ENCODE measurements around the gene VSTM2L. TPM values are rescaled to one million over a fixed set of nuclear protein-coding genes. Genes with fewer than 3 reads are reported as not detected.

Gene VSTM2L
- total and polyA plus RNA-seq, 12 donors, result 1.8 to 17.2 (median 8.9) TPM

- WGBS, 2 donors, result 62 to 67% methylated on average over 7 of the region's 7 CpGs
- ATAC-seq (no peak), DNase-seq (no peak)
- Histone ChIP-seq H3K4me3 (no peak overlapping the region), H3K36me3 (peaks cover 0 to 29% (median 5%) of the 10 kb centered on the region in 9 donors), H3K9me3 (no peaks in the 10 kb centered on the region), H3K27ac (no peak overlapping the region), H3K4me1 (peaks cover 3 to 33% (median 15%) of the 10 kb centered on the region in 9 donors), H3K27me3 (no peaks in the 10 kb centered on the region)
- intact Hi-C loops (cut with DNase I), result no loop called here
- no peak for TF ChIP-seq CTCF (IDR thresholded peaks at IDR 0.05)
Observed at GRCh38 chr20:37876863-37877262, 26.1 kb upstream of the VSTM2L start.

GRCh38 chr20:37877832-37878772, 24.8 kb upstream of the VSTM2L start:
- no peaks in the 10 kb centered on the region for H3K9me3 ChIP-seq
- intact Hi-C loops (cut with DNase I), result no loop called here
- no peak overlapping the region for H3K27ac ChIP-seq
- ATAC-seq, result no peak
- TF ChIP-seq CTCF (IDR thresholded peaks at IDR 0.05), result no peak
- WGBS, 2 donors, result 64 to 67% methylated on average over 20 of the region's 20 CpGs
- H3K4me1 ChIP-seq, result peaks cover 3 to 34% (median 17%) of the 10 kb centered on the region in 9 donors
- no peak overlapping the region for H3K4me3 ChIP-seq
- peaks cover 0 to 17% (median 5%) of the 10 kb centered on the region in 9 donors for H3K36me3 ChIP-seq
- no peak for DNase-seq
- peaks cover 0 to 3% (median 0%) of the 10 kb centered on the region in 7 donors for H3K27me3 ChIP-seq

- Histone ChIP-seq H3K4me3 (no peak overlapping the region), H3K4me1 (peaks cover 3 to 34% (median 17%) of the 10 kb centered on the region in 9 donors), H3K27ac (no peak overlapping the region), H3K27me3 (peaks cover 0 to 9% (median 0%) of the 10 kb centered on the region in 7 donors), H3K9me3 (no peaks in the 10 kb centered on the region), H3K36me3 (peaks cover 0 to 8% (median 0%) of the 10 kb centered on the region in 9 donors)
- 71 to 72% methylated on average over 12 of the region's 12 CpGs for WGBS, 2 donors
- intact Hi-C loops (cut with DNase I), result no loop called here
- no peak for TF ChIP-seq CTCF (IDR thresholded peaks at IDR 0.05)
- no peak for ATAC-seq
- no peak for DNase-seq
Observed at GRCh38 chr20:37878835-37879599, 23.9 kb upstream of the VSTM2L start.

GRCh38 chr20:37879843-37880242, 23.1 kb upstream of the VSTM2L start:
- Histone ChIP-seq H3K27me3 (peaks cover 0 to 18% (median 3%) of the 10 kb centered on the region in 7 donors), H3K9me3 (no peaks in the 10 kb centered on the region), H3K36me3 (no peaks in the 10 kb centered on the region), H3K27ac (peak overlapping the region in 1 of 10 donors; percentile 10), H3K4me3 (no peak overlapping the region), H3K4me1 (peaks cover 3 to 34% (median 17%) of the 10 kb centered on the region in 9 donors)
- WGBS, 2 donors, result 100% methylated on average over 1 of the region's 1 CpG
- ATAC-seq (no peak), DNase-seq (no peak)
- intact Hi-C loops (cut with DNase I), result loop anchor here in 2 of 10 donors (2.0 to 10.0 kb wide), 2 partner anchors 105 to 107 kb away; no protein-coding TSS in a partner anchor
- TF ChIP-seq CTCF (IDR thresholded peaks at IDR 0.05), result no peak
